H1 (cell line): ENCODE results near the gene FAIM2. TPM values are rescaled to one million over a fixed set of nuclear protein-coding genes. Genes with fewer than 3 reads are reported as not detected.

Source experiments
- CTCF ChIA-PET: fragments of 300-600 bp; sonication (Branson Sonifier 250); formaldehyde crosslinking; loops from one replicate; lab custom pipeline; 2021; ENCODE audit not compliant: partially characterized antibody; lab: Charles Lee
- POLR2A ChIA-PET: fragments of 300-600 bp; sonication (Branson Sonifier 250); formaldehyde crosslinking; loops from one replicate; lab custom pipeline; 2021; ENCODE audit warnings: inconsistent platforms; ENCODE audit not compliant: partially characterized antibody; lab: Charles Lee
- DNase-seq, 2 experiments: peaks; one replicate each; pipeline versions ENCODE4 v3.0.0 to v3.0.0-alpha.2; 2010 to 2022; ENCODE audit warnings: low spot score in 2 of 2, low read depth in 1 of 2, mixed read lengths in 1 of 2
- FAIRE-seq: peaks from 2 replicates; lab custom pipeline; 2011; peaks lifted over from hg19 to GRCh38; lab: Jason Lieb, UNC
- H2AFZ ChIP-seq: 2 replicates; pipeline ENCODE4 v1.8.1; 2012; ENCODE audit warnings: low read length, inconsistent platforms
- H2AK5ac ChIP-seq: 2 replicates; pipeline ENCODE4 v1.6.1; 2013; ENCODE audit warnings: low read depth, low read length
- H2BK120ac ChIP-seq: replicated peaks from 2 replicates; pipeline ENCODE3; 2013; ENCODE audit warnings: low read depth, low read length, inconsistent platforms
- H2BK12ac ChIP-seq: 2 replicates; pipeline ENCODE4 v1.6.1; 2013; ENCODE audit warnings: low read depth, low read length
- H2BK15ac ChIP-seq: 2 replicates; pipeline ENCODE4 v1.6.1; 2013; ENCODE audit warnings: low read length
- H2BK20ac ChIP-seq: 2 replicates; pipeline ENCODE4 v1.6.1; 2013; ENCODE audit warnings: low read length
- H2BK5ac ChIP-seq: 2 replicates; pipeline ENCODE4 v1.6.1; 2013; ENCODE audit warnings: low read depth, low read length
- H3K14ac ChIP-seq: 2 replicates; pipeline ENCODE4 v1.6.1; 2013; ENCODE audit warnings: inconsistent platforms; ENCODE audit not compliant: insufficient read length
- H3K18ac ChIP-seq: 2 replicates; pipeline ENCODE4 v1.6.1; 2013; ENCODE audit warnings: low read length; ENCODE audit errors: extremely low read depth
- H3K23ac ChIP-seq: 2 replicates; pipeline ENCODE4 v1.6.1; 2013; ENCODE audit warnings: inconsistent platforms; ENCODE audit not compliant: insufficient read length
- H3K23me2 ChIP-seq: 2 replicates; pipeline ENCODE4 v1.6.1; 2013; ENCODE audit warnings: low read depth, low read length
- H3K27ac ChIP-seq: 2 replicates; pipeline ENCODE4 v1.6.1; 2011; ENCODE audit warnings: low read depth, low read length, inconsistent platforms
- H3K27me3 ChIP-seq, 4 experiments: replicated peaks in 1 of 4; 1 replicate in 1 of 4; 2 replicates in 3 of 4; pipeline versions ENCODE4 v1.6.1 to v1.8.1; 2011 to 2013; ENCODE audit warnings: low read length in 3 of 4, mild to moderate bottlenecking in 3 of 4, inconsistent platforms in 2 of 4, mixed read lengths in 2 of 4, moderate library complexity in 1 of 4; ENCODE audit not compliant: control insufficient read depth in 3 of 4, insufficient read depth in 3 of 4; ENCODE audit errors: extremely low read depth in 1 of 4
- H3K36me3 ChIP-seq, 4 experiments: 2 replicates each; pipeline versions ENCODE4 v1.6.1 to v1.8.1; 2011 to 2013; ENCODE audit warnings: mild to moderate bottlenecking in 4 of 4, low read length in 3 of 4, moderate library complexity in 2 of 4, control low read depth in 1 of 4, inconsistent platforms in 1 of 4; ENCODE audit not compliant: insufficient read depth in 4 of 4, control insufficient read depth in 2 of 4
- H3K4ac ChIP-seq: replicated peaks from 2 replicates; pipeline ENCODE3; 2013; ENCODE audit warnings: low read length, low read depth, mixed read lengths, inconsistent platforms; ENCODE audit not compliant: insufficient read length
- H3K4me1 ChIP-seq, 4 experiments: replicated peaks in 1 of 4; 1 replicate in 1 of 4; 2 replicates in 3 of 4; pipeline versions ENCODE4 v1.6.1 to v1.8.1; 2011 to 2013; ENCODE audit warnings: low read length in 3 of 4, inconsistent platforms in 2 of 4, mixed read lengths in 1 of 4; ENCODE audit not compliant: insufficient read depth in 4 of 4, control insufficient read depth in 3 of 4
- H3K4me2 ChIP-seq, 2 experiments: 2 replicates each; pipeline versions ENCODE4 v1.6.1 to v1.8.1; 2011 to 2013; ENCODE audit warnings: low read depth in 2 of 2, low read length in 2 of 2, control low read depth in 1 of 2, inconsistent platforms in 1 of 2, mild to moderate bottlenecking in 1 of 2; ENCODE audit not compliant: insufficient read depth in 1 of 2
- H3K4me3 ChIP-seq, 4 experiments: fragments of 200-600, 300-600 bp in 1 of 4; sonication (generic), shearing (Covaris generic), sonication (Bioruptor Twin) in 1 of 4; 2 replicates each; pipeline versions ENCODE4 v1.5.1 to v1.8.1; 2011 to 2016; ENCODE audit warnings: low read length in 4 of 4, low read depth in 3 of 4, control low read depth in 2 of 4, inconsistent platforms in 2 of 4, mild to moderate bottlenecking in 2 of 4, mixed read lengths in 1 of 4, moderate library complexity in 1 of 4; ENCODE audit not compliant: insufficient read depth in 2 of 4; ENCODE audit errors: extremely low read depth in 1 of 4
- H3K56ac ChIP-seq: replicated peaks from 2 replicates; pipeline ENCODE3; 2013; ENCODE audit warnings: low read depth, mild to moderate bottlenecking, mixed read lengths, low read length, inconsistent platforms; ENCODE audit not compliant: insufficient read length
- H3K79me1 ChIP-seq: 2 replicates; pipeline ENCODE4 v1.6.1; 2013; ENCODE audit warnings: low read depth, low read length, control low read depth
- H3K79me2 ChIP-seq, 2 experiments: 2 replicates each; pipeline versions ENCODE4 v1.6.1 to v1.8.1; 2012 to 2013; ENCODE audit warnings: low read length in 2 of 2, mild to moderate bottlenecking in 2 of 2, inconsistent platforms in 1 of 2; ENCODE audit not compliant: insufficient read depth in 2 of 2, control insufficient read depth in 1 of 2
- H3K9ac ChIP-seq, 4 experiments: replicated peaks in 1 of 4; 1 replicate in 1 of 4; 2 replicates in 3 of 4; pipeline versions ENCODE4 v1.6.1 to v1.8.1; 2011 to 2013; ENCODE audit warnings: low read depth in 3 of 4, low read length in 3 of 4, control low read depth in 2 of 4, mild to moderate bottlenecking in 2 of 4, moderate library complexity in 2 of 4, inconsistent platforms in 1 of 4; ENCODE audit errors: extremely low read depth in 1 of 4
- H3K9me3 ChIP-seq, 2 experiments: 2 replicates each; pipeline versions ENCODE4 v1.6.1 to v1.8.1; 2012 to 2013; ENCODE audit warnings: mild to moderate bottlenecking in 2 of 2, moderate library complexity in 2 of 2, control low read depth in 1 of 2, inconsistent platforms in 1 of 2, low read depth in 1 of 2, low read length in 1 of 2, mixed read lengths in 1 of 2; ENCODE audit not compliant: insufficient read depth in 2 of 2
- H4K20me1 ChIP-seq, 2 experiments: replicated peaks in 1 of 2; 2 replicates each; pipeline versions ENCODE3 to v1.8.1; 2011 to 2013; ENCODE audit warnings: inconsistent platforms in 2 of 2, low read length in 2 of 2, mild to moderate bottlenecking in 1 of 2; ENCODE audit not compliant: insufficient read depth in 2 of 2, control insufficient read depth in 1 of 2
- H4K5ac ChIP-seq: 2 replicates; pipeline ENCODE4 v1.6.1; 2013; ENCODE audit warnings: low read length, low read depth, mixed read lengths, inconsistent platforms; ENCODE audit not compliant: insufficient read length
- H4K8ac ChIP-seq: 2 replicates; pipeline ENCODE4 v1.8.0; 2013; ENCODE audit warnings: mild to moderate bottlenecking, moderate library complexity, low read length, inconsistent platforms; ENCODE audit not compliant: insufficient read depth; ENCODE audit errors: extremely low read depth
- H4K91ac ChIP-seq: replicated peaks from 2 replicates; pipeline ENCODE3; 2013; ENCODE audit warnings: low read length, mixed read lengths, inconsistent platforms; ENCODE audit not compliant: insufficient read length
- BCL11A ChIP-seq, 2 experiments: IDR thresholded peaks; one replicate each; pipeline ENCODE4 v1.6.1; 2011; ENCODE audit warnings: low read depth in 2 of 2, low read length in 2 of 2, mild to moderate bottlenecking in 2 of 2
- CHD2 ChIP-seq: IDR thresholded peaks from 2 replicates; pipeline ENCODE4 v1.6.1; 2012; ENCODE audit warnings: low read length, improper control_type of control experiment
- EZH2 ChIP-seq: fragments of 200-600 bp; sonication (generic); IDR thresholded peaks from 2 replicates; pipeline ENCODE4 v1.7.1; 2012; ENCODE audit warnings: low read depth, mild to moderate bottlenecking, moderate library complexity, low read length, inconsistent platforms; ENCODE audit not compliant: severe bottlenecking
- JUN ChIP-seq: IDR thresholded peaks from 2 replicates; pipeline ENCODE4 v1.6.1; 2011; ENCODE audit warnings: low read depth, mild to moderate bottlenecking, improper control_type of control experiment, low read length
- NANOG ChIP-seq: IDR thresholded peaks from 2 replicates; pipeline ENCODE4 v1.6.1; 2011; ENCODE audit warnings: low read length, low read depth, mild to moderate bottlenecking, inconsistent platforms; ENCODE audit not compliant: insufficient read depth, poor library complexity, severe bottlenecking
- POLR2A ChIP-seq, 2 experiments: IDR thresholded peaks; 1 replicate in 1 of 2; 2 replicates in 1 of 2; pipeline ENCODE4 v1.6.1; 2011; ENCODE audit warnings: low read depth in 2 of 2, low read length in 2 of 2, mild to moderate bottlenecking in 2 of 2; ENCODE audit errors: control extremely low read depth in 1 of 2
- SIN3A ChIP-seq, 2 experiments: IDR thresholded peaks in 1 of 2; conservative IDR thresholded peaks in 1 of 2; 2 replicates each; pipeline ENCODE4 v1.6.1; 2011 to 2012; ENCODE audit warnings: low read length in 2 of 2, improper control_type of control experiment in 1 of 2, low read depth in 1 of 2, mild to moderate bottlenecking in 1 of 2
- SRF ChIP-seq: IDR thresholded peaks from 2 replicates; pipeline ENCODE4 v1.6.1; 2011; ENCODE audit warnings: mild to moderate bottlenecking, low read depth, low read length, moderate library complexity
- TAF1 ChIP-seq: IDR thresholded peaks from 2 replicates; pipeline ENCODE4 v1.6.1; 2011; ENCODE audit warnings: mild to moderate bottlenecking, low read depth, low read length
- WGBS, 2 experiments: shearing (Covaris generic) in 1 of 2; methylation state at CpG; one replicate each; pipeline versions ENCODE4 v1.1.6 to v1.1.7; 2013 to 2015; ENCODE audit warnings: low lambda C conversion rate in 2 of 2, mixed read lengths in 2 of 2, inconsistent platforms in 1 of 2, low coverage in 1 of 2, missing lambda C conversion rate in 1 of 2; ENCODE audit not compliant: insufficient replicate concordance in 2 of 2, insufficient coverage in 1 of 2, insufficient read length in 1 of 2; ENCODE audit errors: extremely low coverage in 1 of 2, missing lambda C conversion rate in 1 of 2; 5-methylcytosine and 5-hydroxymethylcytosine counted together
- polyA plus RNA-seq, 7 experiments: library from polyadenylated mRNA; depleted of rRNA in 3 of 7; stranded (reverse) in 5 of 7; unstranded in 2 of 7; fragments of >200 nt in 5 of 7; fragments of 200-250 nt in 2 of 7; gene quantifications; 1 replicate in 5 of 7; 2 replicates in 1 of 7; 4 replicates in 1 of 7; pipeline versions ENCODE4 v1.2.1 to v1.2.3, GENCODE V29; 2011 to 2013; ENCODE audit warnings: missing spikeins in 2 of 7, mixed read lengths in 2 of 7
- total RNA-seq: library from RNA; stranded (reverse); fragmentation: NEBNext Ultra II Directional; extraction: Animal tissue kit (Norgen Biotek cat#: 25700); gene quantifications from 2 replicates; pipeline ENCODE4 v1.2.1, GENCODE V29; 2021

Gene FAIM2
- total and polyA plus RNA-seq, 2 of the 8 experiments (the other 6 are each of a cell fraction or from before 2014, with no cell fraction given): 0.89 to 1.3 TPM

- no peak overlapping the region for H3K14ac ChIP-seq
- H2AK5ac ChIP-seq: no peak overlapping the region
- H3K9me3 ChIP-seq: no peaks in the 10 kb centered on the region
- H2AFZ ChIP-seq: no peak overlapping the region
- H2BK15ac ChIP-seq: no peak overlapping the region
- H3K79me2 ChIP-seq: no peaks in the 10 kb centered on the region
- no peak overlapping the region for H3K4ac ChIP-seq
- no peak overlapping the region for H4K5ac ChIP-seq
- no peak overlapping the region for H2BK12ac ChIP-seq
- H3K27me3 ChIP-seq: no peaks in the 10 kb centered on the region; a peak in 1 of 7 replicates
- H3K23me2 ChIP-seq: 0 out of 2 replicates have a peak, but pooled peaks cover 2% of the 10 kb centered on the region
- no peak overlapping the region for H3K9ac ChIP-seq
- DNase-seq (no peak), FAIRE-seq (no peak)
- H3K4me3 ChIP-seq: no peak overlapping the region
- H3K27ac ChIP-seq: no peak overlapping the region
- H3K56ac ChIP-seq: no peak overlapping the region
- WGBS, 2 experiments: 88% methylated on average over 7 of the region's 7 CpGs; no CpG with 5 or more reads in 1 of the 2 experiments
- 0 out of 2 replicates have a peak, but pooled peaks cover 2% of the 10 kb centered on the region for H3K79me1 ChIP-seq
- H2BK120ac ChIP-seq: no peak overlapping the region
- no peak overlapping the region for H3K4me2 ChIP-seq
- H4K20me1 ChIP-seq: peaks cover 0 to 2% of the 10 kb centered on the region in 2 experiments
- H3K36me3 ChIP-seq: no peaks in the 10 kb centered on the region
- no peak overlapping the region for H4K91ac ChIP-seq
- ChIA-PET POLR2A (interaction anchor here (1.4 kb wide), 1 partner anchor 17 kb away, joined by 4 read pairs; no protein-coding TSS in a partner anchor), CTCF (interaction anchor here (0.6 to 2.8 kb wide), 10 partner anchors 10 to 1074 kb away, joined by 3 to 18 read pairs (median 3); no protein-coding TSS in a partner anchor)
- no peak overlapping the region for H3K23ac ChIP-seq
- H2BK20ac ChIP-seq: no peak overlapping the region
- H3K18ac ChIP-seq: no peak overlapping the region
- no peak overlapping the region for H4K8ac ChIP-seq
- H3K4me1 ChIP-seq: no peaks in the 10 kb centered on the region; a peak in 1 of 7 replicates
- TF ChIP-seq NANOG: no peak
- no peak for TF ChIP-seq SIN3A (conservative IDR thresholded peaks at IDR 0.05 in 1 of 2, IDR thresholded peaks at IDR 0.05 in 1 of 2; ENCODE audit: low read depth in 1 of 2, low read length in 2 of 2)
- no peak for TF ChIP-seq SRF
- TF ChIP-seq POLR2A (IDR thresholded peaks at IDR 0.05; ENCODE audit: control extremely low read depth in 1 of 2, low read depth in 2 of 2, low read length in 2 of 2): no peak
- TF ChIP-seq EZH2: no peak
- TF ChIP-seq BCL11A (IDR thresholded peaks at IDR 0.05; ENCODE audit: low read depth in 2 of 2, low read length in 2 of 2): no peak
- TF ChIP-seq TAF1: no peak
- no peak for TF ChIP-seq JUN
- TF ChIP-seq CHD2: no peak
- H2BK5ac ChIP-seq: no peak overlapping the region
These were observed 25.9 kb upstream of the FAIM2 start for GRCh38 chr12:49929581-49929980.
